Stimulated activated CD8-positive, alpha-beta memory T cell treated with anti-CD3 and anti-CD28 coated beads, Interleukin-7, amount 100 ng/mL, for 24 hours (primary cell): Measurements from ENCODE around the gene PSD2.

Experiments
- DNase-seq: peaks from one replicate; pipeline ENCODE4 v3.0.0-alpha.2; 2020; ENCODE audit warnings: low read depth

Gene PSD2

GRCh38 chr5:139880416-139881142 lies 85.0 kb downstream of the PSD2 start:
- DNase-seq, result no peak

- no peak for DNase-seq
Observed at GRCh38 chr5:139881143-139881733, 85.6 kb downstream of the PSD2 start.

- no peak for DNase-seq
Observed at GRCh38 chr5:139882316-139882715, 86.7 kb downstream of the PSD2 start.

GRCh38 chr5:139882961-139883539 lies 87.4 kb downstream of the PSD2 start:
- no peak for DNase-seq

GRCh38 chr5:139884144-139884543 lies 88.5 kb downstream of the PSD2 start:
- no peak for DNase-seq

- DNase-seq, result no peak
Observed at GRCh38 chr5:139884734-139885133, 89.1 kb downstream of the PSD2 start.

- DNase-seq, result no peak
Observed at GRCh38 chr5:139885172-139885856, 89.7 kb downstream of the PSD2 start.

- DNase-seq, result no peak
Observed at GRCh38 chr5:139885857-139886208, 90.2 kb downstream of the PSD2 start.

GRCh38 chr5:139886213-139886612 lies 90.6 kb downstream of the PSD2 start:
- no peak for DNase-seq

- DNase-seq, result no peak
Observed at GRCh38 chr5:139888370-139888769, 92.8 kb downstream of the PSD2 start.

GRCh38 chr5:139889410-139889809 lies 93.8 kb downstream of the PSD2 start:
- no peak for DNase-seq

GRCh38 chr5:139893873-139894272 lies 98.3 kb downstream of the PSD2 start:
- no peak for DNase-seq
